Transverse colon (tissue), 4 donors: ENCODE measurements around the gene GPX4. TPM values are rescaled to one million over a fixed set of nuclear protein-coding genes. Genes with fewer than 3 reads are reported as not detected.
"Not testable (repeated sequence)": the region's sequence is repeated elsewhere in the genome, so short reads cannot be mapped to it uniquely, and the experiment has no call there.

Experiments
- DNase-seq: peaks from one replicate; pipeline ENCODE4 v3.0.0-alpha.2; 2019
- H3K27ac ChIP-seq, 4 donors: fragments of 200-600 bp; sonication (generic); 2 replicates each; pipeline ENCODE4 v1.5.1; 2016 to 2018; ENCODE audit warnings: inconsistent platforms in 4 of 4
- H3K27me3 ChIP-seq: fragments of 200-600 bp; sonication (generic); 2 replicates; pipeline ENCODE4 v1.5.1; 2017; ENCODE audit warnings: inconsistent platforms
- H3K36me3 ChIP-seq, 4 donors: fragments of 200-600 bp; sonication (generic); 2 replicates each; pipeline ENCODE4 v1.5.1; 2017 to 2019; ENCODE audit warnings: inconsistent platforms in 4 of 4
- H3K4me1 ChIP-seq, 4 donors: fragments of 200-600 bp; sonication (generic); 2 replicates each; pipeline ENCODE4 v1.5.1; 2017 to 2020; ENCODE audit warnings: inconsistent platforms in 4 of 4
- H3K4me3 ChIP-seq, 4 donors: fragments of 200-600 bp; sonication (generic); 1 replicate in 1 of 4; 2 replicates in 3 of 4; pipeline versions ENCODE4 v1.5.1 to v1.6.1; 2017 to 2019; ENCODE audit warnings: inconsistent platforms in 4 of 4
- H3K9me3 ChIP-seq, 2 donors: fragments of 200-600 bp; sonication (generic); 2 replicates each; pipeline ENCODE4 v1.5.1; 2017 to 2019; ENCODE audit warnings: inconsistent platforms in 2 of 2
- EP300 ChIP-seq: sonication (generic); formaldehyde crosslinking; IDR thresholded peaks from one replicate; pipeline ENCODE4 v1.6.1; 2017; ENCODE audit warnings: antibody characterized with exemption, low read depth
- POLR2A ChIP-seq: fragments of 450-650 bp; IDR thresholded peaks from one replicate; pipeline ENCODE4 v1.6.1; 2016; ENCODE audit warnings: antibody characterized with exemption, mild to moderate bottlenecking, moderate library complexity
- POLR2AphosphoS5 ChIP-seq, 3 donors: sonication (generic); formaldehyde crosslinking; IDR thresholded peaks; one replicate each; pipeline ENCODE4 v1.6.1; 2016; ENCODE audit warnings: antibody characterized with exemption in 3 of 3
- WGBS, 2 donors: methylation state at CpG; one replicate each; pipeline ENCODE4 v1.1.5; 2018; ENCODE audit warnings: low coverage in 1 of 2; 5-methylcytosine and 5-hydroxymethylcytosine counted together
- in situ Hi-C, 4 donors: fragments of 200-750 bp; cut with MboI; loops; one replicate each; pipeline versions ENCODE4 v1.15.0 to v1.15.1; 2017; ENCODE audit warnings: low sequenced_read_pairs in 3 of 4, low pct_ligation_motif_present in 1 of 4, low pct_unique_long_range_greater_than_20kb in 1 of 4
- intact Hi-C: fragments of 100-400 bp; cut with DNase I; formaldehyde crosslinking; loops from one replicate; pipeline ENCODE4 v1.15.1; 2023; ENCODE audit warnings: low total_unique reads
- total RNA-seq, 4 donors: library from RNA; depleted of rRNA; stranded (reverse); fragments of >200 nt; gene quantifications; one replicate each; pipeline ENCODE4 v1.1.0, GENCODE V29; 2016
- TF ChIP-seq, protein P1 (sequence below), 5 experiments: fragments of 200-600 bp in 3 of 5; fragments of 450-650 bp in 2 of 5; sonication (generic) in 3 of 5; IDR thresholded peaks; 1 replicate in 2 of 5; 2 replicates in 3 of 5; pipeline ENCODE4 v1.5.1; 2016 to 2017; ENCODE audit warnings: antibody characterized with exemption in 5 of 5, inconsistent platforms in 3 of 5, mild to moderate bottlenecking in 2 of 5, moderate library complexity in 1 of 5

GPX4 gene
- total RNA-seq, 4 donors from 2014 or later: 115 to 426 (median 261) TPM

- whole genome bisulfite sequencing, 2 donors: 66% methylated on average over 68 of the region's 71 CpGs; no CpG with 5 or more reads in 1 of the 2 donors
- DNase-seq: peak; percentile 91
- peaks cover 0 to 25% (median 6%) of the 10 kb centered on the region in 4 donors for H3K36me3 ChIP-seq
- H3K27me3 ChIP-seq: no peaks in the 10 kb centered on the region
- intact Hi-C loops (loop anchor here (5.0 kb wide), 1 partner anchor 80 kb away; no protein-coding TSS in a partner anchor), in situ Hi-C loops (no loop called here)
- peaks cover 15 to 30% (median 26%) of the 10 kb centered on the region in 4 donors for H3K4me1 ChIP-seq
- peak overlapping the region; percentile 78 to 82 (median 80) for H3K27ac ChIP-seq
- H3K9me3 ChIP-seq: no peaks in the 10 kb centered on the region
- peak overlapping the region in 2 of 4 donors; percentile 14 to 16 for H3K4me3 ChIP-seq
- TF ChIP-seq POLR2AphosphoS5 (IDR thresholded peaks at IDR 0.05) (peak in 2 of 3 donors; percentile 6 to 13), EP300 (no peak), POLR2A (peak; percentile 4)
Measured at GRCh38 chr19:1112268-1113029, 8.7 kb downstream of the GPX4 start.

DNA sequence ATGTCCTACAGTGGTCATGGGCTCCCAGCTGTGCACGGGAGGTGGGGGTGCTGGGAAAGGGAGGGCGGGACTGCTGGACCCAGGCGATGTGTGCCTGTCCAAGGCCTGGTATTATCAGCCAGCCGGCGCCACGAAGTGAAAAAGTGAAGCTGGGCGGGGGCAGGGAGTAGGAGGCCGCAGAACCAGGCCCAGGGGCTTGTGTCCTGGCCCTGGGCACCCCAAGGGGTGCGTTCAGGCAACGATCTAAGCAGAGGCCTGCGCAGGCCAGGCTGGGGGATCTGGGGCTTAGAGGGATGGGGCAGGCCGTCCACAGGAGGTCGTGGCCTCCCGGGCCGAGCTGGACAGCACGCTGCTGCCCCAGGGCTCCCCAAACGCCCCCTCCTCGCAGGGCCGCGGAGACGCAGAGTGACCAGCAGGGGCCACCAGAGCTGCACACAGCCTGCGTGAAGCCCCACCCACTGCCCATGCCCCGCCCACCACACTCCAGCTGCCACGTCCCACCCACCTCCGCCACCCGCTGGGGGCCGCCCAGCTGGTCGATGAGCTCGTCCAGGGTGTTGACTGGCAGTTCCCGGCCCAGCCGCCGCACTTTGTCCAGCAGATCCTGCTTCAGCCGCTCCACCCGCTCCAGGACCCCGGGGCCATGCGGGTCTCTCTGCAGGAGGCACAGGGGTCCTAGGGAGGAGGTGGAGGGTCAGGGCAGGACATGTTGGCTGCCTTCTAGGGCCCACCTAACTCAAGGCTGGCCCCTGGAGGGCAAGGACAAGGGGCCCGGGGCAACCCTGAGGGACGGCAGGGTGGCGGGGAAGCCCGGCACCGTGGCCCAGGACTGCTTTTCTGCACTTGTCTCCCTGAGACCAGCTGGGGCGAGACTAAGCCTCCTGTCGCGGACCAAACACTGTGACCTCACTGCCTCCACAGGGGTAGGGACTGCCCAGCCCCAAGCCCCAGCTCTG, 9.5 kb downstream of the GPX4 start:
- no peaks in the 10 kb centered on the region for H3K27me3 ChIP-seq
- peaks cover 15 to 28% (median 26%) of the 10 kb centered on the region in 4 donors for H3K4me1 ChIP-seq
- no peaks in the 10 kb centered on the region for H3K9me3 ChIP-seq
- in situ Hi-C loops: no loop called here
- DNase-seq: peak; percentile 98
- TF ChIP-seq, protein P1, sequence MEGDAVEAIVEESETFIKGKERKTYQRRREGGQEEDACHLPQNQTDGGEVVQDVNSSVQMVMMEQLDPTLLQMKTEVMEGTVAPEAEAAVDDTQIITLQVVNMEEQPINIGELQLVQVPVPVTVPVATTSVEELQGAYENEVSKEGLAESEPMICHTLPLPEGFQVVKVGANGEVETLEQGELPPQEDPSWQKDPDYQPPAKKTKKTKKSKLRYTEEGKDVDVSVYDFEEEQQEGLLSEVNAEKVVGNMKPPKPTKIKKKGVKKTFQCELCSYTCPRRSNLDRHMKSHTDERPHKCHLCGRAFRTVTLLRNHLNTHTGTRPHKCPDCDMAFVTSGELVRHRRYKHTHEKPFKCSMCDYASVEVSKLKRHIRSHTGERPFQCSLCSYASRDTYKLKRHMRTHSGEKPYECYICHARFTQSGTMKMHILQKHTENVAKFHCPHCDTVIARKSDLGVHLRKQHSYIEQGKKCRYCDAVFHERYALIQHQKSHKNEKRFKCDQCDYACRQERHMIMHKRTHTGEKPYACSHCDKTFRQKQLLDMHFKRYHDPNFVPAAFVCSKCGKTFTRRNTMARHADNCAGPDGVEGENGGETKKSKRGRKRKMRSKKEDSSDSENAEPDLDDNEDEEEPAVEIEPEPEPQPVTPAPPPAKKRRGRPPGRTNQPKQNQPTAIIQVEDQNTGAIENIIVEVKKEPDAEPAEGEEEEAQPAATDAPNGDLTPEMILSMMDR (IDR thresholded peaks at IDR 0.05): peak; percentile 90 to 97 (median 93)
- no peak for TF ChIP-seq POLR2A
- TF ChIP-seq POLR2AphosphoS5 (IDR thresholded peaks at IDR 0.05): peak; percentile 42 to 76 (median 67)
- intact Hi-C loops: loop anchor here (5.0 kb wide), 1 partner anchor 79 kb away; no protein-coding TSS in a partner anchor
- 44% methylated on average over 25 of the region's 44 CpGs; no CpG with 5 or more reads in 1 of the 2 donors for WGBS, 2 donors
- H3K27ac ChIP-seq: peak overlapping the region; percentile 78 to 82 (median 80)
- peak overlapping the region in 2 of 4 donors; percentile 5 to 18 for H3K4me3 ChIP-seq
- peaks cover 0 to 30% (median 6%) of the 10 kb centered on the region in 4 donors for H3K36me3 ChIP-seq

DNA sequence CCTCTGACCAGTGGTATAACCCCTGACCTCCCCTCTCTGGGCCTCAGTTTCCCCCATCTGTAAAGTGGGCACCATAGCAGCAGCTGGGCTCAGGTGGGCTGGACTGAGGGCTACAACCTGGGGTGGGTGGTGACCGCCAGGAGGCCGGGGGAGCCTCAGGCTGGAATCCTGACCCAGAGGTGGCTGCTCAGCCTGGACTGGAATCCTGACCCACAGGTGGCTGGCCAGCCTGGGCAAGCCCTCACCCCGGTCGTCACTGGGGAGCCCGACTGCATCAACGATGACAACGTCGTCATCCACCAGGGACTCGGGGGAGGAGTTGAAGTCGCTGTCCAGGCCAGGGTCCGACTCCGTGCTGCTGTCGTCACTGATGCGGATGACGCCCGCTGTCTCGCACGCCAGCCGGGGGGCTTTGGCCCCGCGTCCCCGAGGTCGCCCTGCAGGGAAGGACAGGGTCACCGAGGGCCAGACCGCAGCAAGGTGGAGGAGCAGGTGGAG, 10.2 kb downstream of the GPX4 start:
- WGBS, 2 donors: 93% methylated on average over 25 of the region's 25 CpGs; no CpG with 5 or more reads in 1 of the 2 donors
- in situ Hi-C loops (no loop called here), intact Hi-C loops (loop anchor here (5.0 kb wide), 1 partner anchor 78 kb away; no protein-coding TSS in a partner anchor)
- TF ChIP-seq POLR2A (no peak), EP300 (no peak), POLR2AphosphoS5 (IDR thresholded peaks at IDR 0.05) (peak in 1 of 3 donors; percentile 7)
- TF ChIP-seq, protein P1 (IDR thresholded peaks at IDR 0.05): no peak
- Histone ChIP-seq H3K4me1 (peaks cover 15 to 28% (median 26%) of the 10 kb centered on the region in 4 donors), H3K27ac (peak overlapping the region; percentile 78 to 82 (median 80)), H3K9me3 (no peaks in the 10 kb centered on the region), H3K36me3 (peaks cover 0 to 24% (median 6%) of the 10 kb centered on the region in 4 donors), H3K4me3 (no peak overlapping the region), H3K27me3 (no peaks in the 10 kb centered on the region)
- DNase-seq: no peak

GRCh38 chr19:1114728-1115127, 10.9 kb downstream of the GPX4 start:
- 60 to 89% methylated on average over 1 to 9 of the region's 9 CpGs for WGBS, 2 donors
- H3K27ac ChIP-seq, DNase-seq, H3K4me3 ChIP-seq, H3K27me3 ChIP-seq, H3K9me3 ChIP-seq: not testable (repeated sequence)
- in situ Hi-C loops: loop anchor here in 1 of 4 donors (5.0 kb wide), 1 partner anchor 78 kb away; no protein-coding TSS in a partner anchor
- H3K4me1 ChIP-seq: peaks cover 15 to 28% (median 26%) of the 10 kb centered on the region in 4 donors
- intact Hi-C loops: loop anchor here (5.0 kb wide), 1 partner anchor 78 kb away; no protein-coding TSS in a partner anchor
- H3K36me3 ChIP-seq: peaks cover 0 to 27% (median 9%) of the 10 kb centered on the region in 4 donors
